Left forelimb (tissue), 1 donor: ENCODE measurements around the gene MAGI2.
"Not testable (repeated sequence)": the region's sequence is repeated elsewhere in the genome, so short reads cannot be mapped to it uniquely, and the experiment has no call there.

ENCODE experiments used
- DNase-seq: peaks from one replicate; pipeline ENCODE4 v3.0.0-alpha.2; 2018; ENCODE audit warnings: low spot score

Gene MAGI2

DNA sequence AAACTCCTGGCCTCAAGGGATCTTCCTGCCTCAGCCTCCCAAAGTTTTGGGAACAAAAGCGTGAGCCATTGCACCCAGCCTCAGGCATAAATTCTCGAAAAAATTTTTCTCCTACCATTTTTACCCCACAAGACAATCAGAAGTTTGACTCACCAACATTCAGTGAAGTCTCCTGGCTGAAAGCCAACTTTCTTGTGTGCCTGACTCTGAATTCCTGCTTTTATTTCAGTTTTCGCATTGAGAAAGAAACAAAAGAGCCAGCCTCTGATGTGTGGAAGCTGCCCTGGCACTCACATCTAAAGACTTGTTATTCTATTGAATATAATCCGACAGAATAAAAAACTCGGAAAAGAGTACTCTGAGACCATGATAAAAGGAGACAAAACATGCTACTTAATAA lies 402.9 kb downstream of the MAGI2 start:
- DNase-seq, result no peak

DNA sequence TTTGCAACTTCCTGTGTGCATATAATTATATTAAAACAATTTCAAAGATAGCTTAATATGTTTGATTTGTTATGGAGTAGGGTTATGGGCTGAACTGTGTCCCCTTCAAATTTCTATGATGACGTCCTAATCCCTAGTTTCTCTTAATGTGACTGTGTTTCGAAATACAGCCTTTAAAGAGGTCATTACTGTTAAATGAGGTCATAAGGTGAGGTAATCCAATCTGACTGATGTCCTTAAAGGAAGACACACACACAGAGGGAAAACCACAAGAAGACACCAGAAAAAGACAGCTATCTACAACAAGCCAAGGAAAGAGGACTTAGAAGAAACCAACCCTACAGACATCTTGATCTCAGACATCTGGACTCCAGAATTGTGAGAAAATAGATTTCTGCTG lies 407.4 kb downstream of the MAGI2 start:
- no peak for DNase-seq

DNA sequence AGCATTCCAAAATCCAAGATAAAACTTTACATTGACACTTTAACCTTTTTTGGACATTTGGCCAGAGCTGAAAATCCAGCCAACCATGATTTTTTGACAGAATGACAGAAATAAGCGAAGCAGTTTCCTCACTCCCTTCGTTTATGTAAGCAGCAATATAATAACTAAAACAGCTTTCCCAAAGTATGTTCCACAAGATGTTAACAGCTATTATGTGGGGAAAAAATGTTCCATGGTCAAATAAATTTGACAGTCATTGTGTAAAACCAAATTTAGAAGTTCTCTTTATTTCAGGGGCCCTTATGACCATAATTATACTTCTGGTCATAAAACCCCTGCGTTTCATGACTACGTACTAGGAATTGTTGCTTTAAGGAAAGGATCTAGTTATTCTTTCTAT lies 416.5 kb downstream of the MAGI2 start:
- no peak for DNase-seq

DNA sequence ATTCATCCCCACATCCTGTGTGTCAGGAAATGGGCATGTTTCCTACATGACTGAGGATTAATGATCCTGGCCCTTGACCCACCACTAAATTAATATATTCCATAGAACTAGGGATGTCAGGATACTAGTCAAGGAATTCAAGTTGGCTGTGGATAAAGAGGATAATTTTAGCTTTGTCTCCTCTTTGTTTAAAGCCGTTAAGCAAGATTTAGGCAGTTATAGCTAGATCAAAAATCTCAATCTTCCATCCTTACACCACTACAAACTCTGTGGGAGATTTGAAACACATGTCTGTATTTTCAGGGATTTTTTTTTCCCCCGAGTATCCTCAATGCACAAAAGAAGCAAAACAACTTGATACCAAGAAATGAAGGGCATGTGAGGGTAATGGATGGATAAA lies 417.1 kb downstream of the MAGI2 start:
- no peak for DNase-seq

- DNase-seq, result no peak
Measured at GRCh38 chr7:79035858-79036257, 417.6 kb downstream of the MAGI2 start.

DNA sequence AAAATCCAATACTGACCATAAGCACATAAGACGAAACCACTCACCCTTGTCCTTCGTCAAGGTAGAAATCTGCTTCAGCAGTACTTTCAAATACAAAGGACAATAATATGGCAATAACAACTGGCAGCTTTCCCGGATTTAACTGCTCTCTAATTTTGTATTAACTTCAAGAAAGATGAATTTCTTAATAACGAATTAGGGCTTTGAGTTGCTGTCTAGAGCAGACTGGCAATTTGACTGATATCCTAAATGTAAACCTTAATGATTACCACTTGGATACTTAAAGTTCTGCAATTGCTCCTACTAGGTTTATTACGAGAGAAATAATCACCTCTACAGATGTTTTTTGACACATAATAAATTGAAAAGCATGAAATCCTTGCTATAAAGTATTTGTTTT lies 418.7 kb downstream of the MAGI2 start:
- no peak for DNase-seq

DNA sequence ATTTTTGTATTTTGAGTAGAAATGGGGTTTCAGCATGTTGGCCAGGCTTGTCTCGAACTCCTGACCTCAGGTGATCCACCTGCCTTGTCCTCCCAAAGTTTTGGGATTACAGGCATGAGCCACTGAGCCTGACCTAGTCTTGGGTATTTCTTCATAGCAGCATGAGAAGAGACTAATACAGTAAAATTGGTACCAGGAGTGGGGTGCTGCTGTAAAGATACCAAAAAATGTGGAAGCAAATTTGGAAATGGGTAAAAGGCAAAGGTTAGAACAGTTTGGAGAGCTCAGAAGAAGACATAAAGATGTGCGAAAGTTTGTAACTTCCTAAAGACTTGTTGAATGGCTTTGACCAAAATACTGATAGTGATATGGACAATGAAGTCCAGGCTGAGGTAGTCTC lies 433.8 kb downstream of the MAGI2 start:
- not testable (repeated sequence) for DNase-seq

DNA sequence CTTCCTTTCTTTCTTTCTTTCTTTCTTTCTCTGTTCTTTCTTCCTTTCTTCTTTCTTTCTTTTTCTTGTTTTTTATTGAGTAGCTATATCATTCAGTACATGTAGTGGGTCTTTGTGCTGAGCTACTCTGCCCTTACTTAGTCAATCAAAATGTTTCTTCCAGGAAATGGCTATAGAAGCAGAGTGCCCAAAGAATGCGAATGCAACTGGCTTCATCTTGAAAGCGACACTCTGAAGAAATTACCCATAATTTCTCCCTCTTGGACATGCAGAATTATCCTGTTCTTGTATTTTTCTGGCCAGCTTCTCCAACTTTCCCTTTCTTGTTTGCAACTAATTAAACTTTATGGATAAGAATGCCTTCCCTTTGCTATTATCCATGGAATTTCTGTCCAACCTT lies 441.5 kb downstream of the MAGI2 start:
- no peak for DNase-seq

GRCh38 chr7:79009647-79010046 lies 443.8 kb downstream of the MAGI2 start:
- DNase-seq, result no peak

DNA sequence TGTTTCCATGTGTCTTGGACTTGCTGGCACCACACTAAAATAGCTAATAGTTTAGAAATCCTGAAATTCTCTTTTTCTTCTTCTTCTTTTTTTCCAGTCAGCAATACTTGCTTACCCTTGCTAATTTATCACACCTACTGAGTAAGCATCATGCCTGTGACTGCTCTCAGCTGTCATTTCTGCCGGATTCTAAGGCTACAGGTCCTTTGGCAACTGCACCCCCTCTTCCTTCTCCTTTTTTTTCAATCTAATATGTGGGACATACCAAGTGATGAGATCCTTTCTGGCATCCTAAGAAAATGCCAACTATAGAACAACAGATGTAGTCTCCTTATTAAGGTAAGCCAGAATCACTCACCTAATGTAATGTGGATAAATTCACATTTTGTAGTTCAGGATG lies 444.7 kb downstream of the MAGI2 start:
- no peak for DNase-seq

DNA sequence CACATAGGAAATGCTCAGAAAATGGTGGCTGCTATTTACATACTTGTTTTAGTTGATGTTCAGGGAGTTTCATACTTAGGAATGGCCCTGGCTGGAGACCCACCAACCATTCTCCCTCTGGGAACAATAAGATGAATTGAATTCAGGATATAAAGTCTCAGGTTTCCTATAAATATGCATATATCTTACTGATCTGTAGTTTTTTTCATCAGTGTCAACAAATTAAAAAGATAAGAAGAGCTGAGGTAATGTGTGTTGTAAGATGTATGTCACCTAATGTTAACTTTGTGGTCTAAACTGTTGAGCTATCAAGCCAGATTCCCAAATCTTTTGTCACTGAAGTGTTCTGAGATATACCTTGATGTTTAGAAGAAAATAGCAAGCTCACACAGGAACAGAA lies 457.5 kb downstream of the MAGI2 start:
- no peak for DNase-seq

- no peak for DNase-seq
Measured at GRCh38 chr7:78993341-78993740, 460.1 kb downstream of the MAGI2 start.

- no peak for DNase-seq
Measured at GRCh38 chr7:78985509-78985908, 468.0 kb downstream of the MAGI2 start.

GRCh38 chr7:78983483-78983882 lies 470.0 kb downstream of the MAGI2 start:
- DNase-seq, result no peak

- no peak for DNase-seq
Measured at GRCh38 chr7:78970440-78970916, 483.0 kb downstream of the MAGI2 start.

- no peak for DNase-seq
Measured at GRCh38 chr7:78968951-78969350, 484.5 kb downstream of the MAGI2 start.

GRCh38 chr7:78967561-78967960 lies 485.9 kb downstream of the MAGI2 start:
- not testable (repeated sequence) for DNase-seq

DNA sequence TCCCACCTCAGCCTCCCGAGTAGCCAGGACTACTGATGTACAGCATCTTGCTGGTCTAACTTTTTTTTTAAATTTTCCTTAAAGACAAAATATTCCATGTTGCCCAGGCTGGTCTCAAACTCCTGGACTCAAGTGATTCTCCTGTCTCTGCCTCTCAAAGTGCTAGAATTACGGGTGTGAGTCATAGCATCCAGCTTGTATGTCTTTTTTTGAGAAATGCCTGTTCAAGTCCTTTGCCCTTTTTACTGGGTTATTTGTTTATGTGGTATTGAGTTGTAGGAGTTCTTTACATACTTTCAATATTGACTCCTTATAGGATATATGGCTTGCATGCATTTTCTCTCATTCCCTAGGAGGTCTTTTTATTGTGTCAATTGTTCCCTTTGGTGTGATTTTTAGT lies 486.4 kb downstream of the MAGI2 start:
- no peak for DNase-seq

DNA sequence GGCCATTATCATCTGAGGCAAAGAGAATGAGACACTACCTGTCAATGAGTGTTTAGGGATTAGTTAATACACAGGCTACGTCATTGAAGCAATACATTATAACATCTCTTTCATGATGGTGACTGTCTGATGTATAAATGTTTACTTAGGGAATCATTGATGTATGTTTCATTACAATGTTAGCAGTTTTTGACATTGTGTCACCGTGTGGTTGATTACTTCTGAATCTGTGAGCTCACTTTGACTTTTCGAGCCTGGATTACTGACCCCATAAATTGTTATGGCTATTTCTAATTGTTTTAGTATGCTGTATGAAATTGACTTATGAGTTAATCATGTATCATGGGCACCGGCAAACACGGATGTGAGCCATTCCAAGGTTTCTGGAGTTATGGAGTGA lies 494.0 kb downstream of the MAGI2 start:
- DNase-seq, result no peak

DNA sequence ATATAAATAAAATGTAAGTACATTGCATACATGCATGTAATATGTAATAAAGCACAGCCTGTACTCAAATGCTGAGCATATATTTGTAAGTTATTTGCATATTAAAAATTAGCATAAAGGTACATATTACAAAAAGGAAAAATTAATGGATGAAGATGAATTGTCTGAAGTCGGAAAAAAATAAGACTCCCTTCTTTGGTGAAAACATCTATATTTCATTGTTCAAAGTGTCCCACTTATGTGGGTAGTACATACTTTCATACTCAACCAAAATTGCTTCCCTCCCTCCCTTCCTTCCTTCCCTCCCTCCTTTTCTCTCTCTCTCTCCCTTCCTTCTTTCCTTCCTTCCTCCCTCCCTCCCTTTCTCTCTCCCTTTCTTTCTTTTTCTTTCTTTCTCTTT lies 498.1 kb downstream of the MAGI2 start:
- DNase-seq, result no peak

- DNase-seq, result no peak
Measured at GRCh38 chr7:78953726-78954363, 499.6 kb downstream of the MAGI2 start.

GRCh38 chr7:78953090-78953489 lies 500.4 kb downstream of the MAGI2 start:
- DNase-seq, result no peak

DNA sequence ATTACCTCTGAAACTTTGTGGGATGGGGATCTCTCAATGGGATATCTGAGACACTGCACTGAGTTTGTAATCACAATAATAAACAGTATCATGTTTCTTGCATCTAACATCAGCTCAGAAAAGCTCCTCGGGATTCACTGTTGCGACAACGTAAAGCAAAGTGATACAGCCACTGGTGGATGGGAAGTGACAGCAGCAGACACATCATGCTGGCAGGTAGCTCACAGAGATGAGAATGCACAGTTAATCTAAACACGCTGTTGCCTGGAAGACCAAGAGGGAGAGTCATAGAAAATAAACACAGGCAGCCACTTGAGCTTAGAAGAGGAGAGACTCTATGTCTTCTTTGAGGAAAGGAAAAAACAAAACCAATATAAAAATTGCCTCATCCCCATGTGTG lies 513.8 kb downstream of the MAGI2 start:
- DNase-seq, result no peak

DNA sequence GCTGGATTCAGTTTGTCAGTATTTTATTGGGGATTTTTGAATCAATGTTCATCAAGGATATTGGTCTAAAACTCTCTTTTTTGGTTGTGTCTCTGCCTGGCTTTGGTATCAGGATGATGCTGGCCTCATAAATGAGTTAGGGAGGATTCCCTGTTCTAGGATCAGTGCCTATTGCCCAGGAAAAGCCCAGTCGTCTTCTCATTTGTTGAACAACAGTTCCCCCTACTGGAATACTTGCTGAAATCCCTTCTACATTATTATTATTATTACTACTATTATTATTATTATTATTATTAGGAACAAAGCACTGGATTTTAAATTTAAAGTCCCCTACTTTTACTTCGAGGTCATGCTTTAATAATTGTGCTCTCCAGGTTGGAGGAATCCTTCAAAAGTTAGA lies 528.9 kb downstream of the MAGI2 start:
- DNase-seq, result no peak

DNA sequence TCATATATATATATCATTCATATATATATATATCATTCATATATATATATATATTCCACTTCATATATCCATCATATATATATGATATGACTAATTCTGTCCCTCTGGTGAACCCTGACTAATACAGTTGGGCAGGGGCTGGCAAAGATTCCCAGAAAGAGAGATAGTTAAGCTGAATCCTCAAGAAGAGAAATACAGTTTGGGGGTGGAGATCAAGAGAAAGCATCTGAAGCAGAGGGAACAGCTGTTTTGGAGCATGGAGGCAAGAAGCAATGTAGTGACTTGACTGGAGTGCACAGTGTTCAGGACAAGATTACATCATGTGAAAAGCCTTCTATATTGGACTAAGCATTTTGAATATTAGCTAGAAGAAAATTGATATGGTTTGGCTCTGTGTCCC lies 540.7 kb downstream of the MAGI2 start:
- DNase-seq, result no peak
